HepG2 (cell line): ENCODE results near the gene GPR162. TPM values are rescaled to one million over a fixed set of nuclear protein-coding genes. Genes with fewer than 3 reads are reported as not detected.

Experiments used
- ATF7 ChIP-seq, 2 experiments: fragments of 450-650 bp in 1 of 2; sonication (generic) in 1 of 2; formaldehyde crosslinking in 1 of 2; IDR thresholded peaks; 2 replicates each; pipeline versions ENCODE4 v1.4.0 to v1.6.1; 2016 to 2020; ENCODE audit warnings: antibody characterized with exemption in 1 of 2, mild to moderate bottlenecking in 1 of 2, missing genetic modification reagents in 1 of 2
- CHD4 ChIP-seq: fragments of 200-600 bp; sonication (generic); IDR thresholded peaks from 2 replicates; pipeline ENCODE4 v1.7.0; 2017; ENCODE audit warnings: mild to moderate bottlenecking, low read length, borderline replicate concordance
- GATAD2A ChIP-seq: IDR thresholded peaks from 2 replicates; pipeline ENCODE4 v1.6.1; 2016
- HMG20A ChIP-seq: IDR thresholded peaks from 2 replicates; pipeline ENCODE4 v1.6.1; 2016; ENCODE audit warnings: borderline replicate concordance
- MED1 ChIP-seq: sonication (generic); formaldehyde crosslinking; IDR thresholded peaks from 2 replicates; pipeline ENCODE4 v1.4.0; 2020; ENCODE audit warnings: missing genetic modification reagents
- MXI1 ChIP-seq: IDR thresholded peaks from 3 replicates; pipeline ENCODE4 v1.6.1; 2012; ENCODE audit warnings: low read depth, low read length, inconsistent platforms, borderline replicate concordance
- NCOR1 ChIP-seq: fragments of 200-600 bp; sonication (generic); IDR thresholded peaks from 2 replicates; pipeline ENCODE4 v1.7.0; 2017; ENCODE audit warnings: antibody characterized with exemption, low read length, borderline replicate concordance
- NR2F6 ChIP-seq, 2 experiments: IDR thresholded peaks; 2 replicates each; pipeline ENCODE4 v1.6.1; 2016; ENCODE audit warnings: antibody characterized with exemption in 1 of 2, mild to moderate bottlenecking in 1 of 2
- POLR2G ChIP-seq: fragments of 200-400 bp; formaldehyde crosslinking; IDR thresholded peaks from 2 replicates; pipeline ENCODE4 v1.6.1; 2018; ENCODE audit warnings: mild to moderate bottlenecking, low read depth, low read length, moderate library complexity
- REPIN1 ChIP-seq: sonication (generic); formaldehyde crosslinking; IDR thresholded peaks from 2 replicates; pipeline ENCODE4 v1.8.0; 2022; ENCODE audit warnings: missing genetic modification reagents, low read depth, mild to moderate bottlenecking, borderline replicate concordance
- TFAP4 ChIP-seq: sonication (generic); IDR thresholded peaks from 2 replicates; pipeline ENCODE4 v1.6.1; 2016; ENCODE audit warnings: low read depth, borderline replicate concordance
- ZNF430 ChIP-seq: sonication (generic); formaldehyde crosslinking; IDR thresholded peaks from 2 replicates; pipeline ENCODE4 v1.9.0; 2021; ENCODE audit warnings: mild to moderate bottlenecking, missing genetic modification reagents
- ZNF558 ChIP-seq: sonication (generic); formaldehyde crosslinking; IDR thresholded peaks from 2 replicates; pipeline ENCODE4 v1.9.0; 2022; ENCODE audit warnings: mild to moderate bottlenecking, missing genetic modification reagents, borderline replicate concordance
- polyA plus RNA-seq, 8 experiments: library from polyadenylated mRNA; depleted of rRNA in 3 of 8; stranded (reverse) in 7 of 8; unstranded in 1 of 8; fragments of >200 nt; fragmentation: Illumina TruSeq in 4 of 8; extraction: Trizol in 4 of 8; gene quantifications; 2 replicates each; pipeline versions ENCODE4 v1.2.1 to v1.2.3, GENCODE V29; 2011 to 2016; ENCODE audit warnings: low read depth in 4 of 8, missing spikeins in 1 of 8, mixed read lengths in 1 of 8; ENCODE audit not compliant: insufficient read depth in 1 of 8
- total RNA-seq, 5 experiments: library from RNA; depleted of rRNA; stranded (reverse); fragments of >200 nt; fragmentation: Illumina TruSeq; extraction: Trizol; gene quantifications; 2 replicates each; pipeline ENCODE4 v1.2.3, GENCODE V29; 2016; ENCODE audit warnings: low read depth in 1 of 5
- TF ChIP-seq, protein P1 (sequence below), 2 experiments: fragments of 450-650 bp in 1 of 2; sonication (generic) in 1 of 2; formaldehyde crosslinking in 1 of 2; IDR thresholded peaks; 2 replicates each; pipeline versions ENCODE4 v1.6.1 to v1.8.0; 2016 to 2022; ENCODE audit warnings: antibody characterized with exemption in 1 of 2, mild to moderate bottlenecking in 1 of 2, missing genetic modification reagents in 1 of 2
- TF ChIP-seq, protein P2 (sequence below): sonication (generic); formaldehyde crosslinking; IDR thresholded peaks from 2 replicates; pipeline ENCODE4 v1.5.1; 2020; ENCODE audit warnings: missing genetic modification reagents, mild to moderate bottlenecking, borderline replicate concordance

GPR162 gene
- total and polyA plus RNA-seq, 2 of the 13 experiments (the other 11 are each of a cell fraction or from before 2014, with no cell fraction given) = 0.08 TPM; not detected in 1

DNA sequence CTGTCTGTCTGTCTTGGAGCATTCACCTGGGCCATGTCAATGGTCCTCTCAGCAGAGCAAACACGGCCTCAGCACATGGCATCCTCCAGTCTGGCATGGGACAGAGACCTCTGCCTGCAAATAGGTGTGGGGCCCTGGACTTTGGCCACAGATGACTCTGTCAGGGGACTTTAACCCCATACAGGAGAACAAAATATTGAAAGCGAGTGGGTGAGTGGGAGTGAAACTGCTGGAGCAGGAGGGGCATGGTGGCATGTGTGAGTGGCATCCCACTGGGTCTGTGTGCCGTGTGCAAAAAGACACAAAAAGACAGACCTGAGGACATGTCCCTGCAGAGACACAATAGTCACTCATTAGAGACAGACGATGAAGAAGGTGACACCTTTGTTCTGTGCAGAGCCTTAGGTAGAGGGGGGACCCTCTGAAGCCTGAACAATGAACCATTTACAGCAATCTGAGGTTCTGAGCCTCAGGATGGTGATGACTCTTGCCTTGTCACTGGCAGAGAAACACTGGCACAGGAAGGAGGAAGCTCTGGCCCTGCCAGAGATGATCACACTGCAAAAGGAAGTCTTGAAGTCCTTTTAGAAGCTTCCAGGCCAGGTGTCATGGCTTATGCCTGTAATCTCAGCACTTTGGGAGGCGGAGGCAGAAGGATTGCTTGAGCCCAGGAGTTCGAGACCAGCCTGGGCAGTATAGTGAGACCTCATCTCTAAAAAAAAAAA is 41.8 kb upstream of the GPR162 start (continued):
- TF ChIP-seq ATF7 (IDR thresholded peaks at IDR 0.05) = no peak
- no peak for TF ChIP-seq ATF7 (CRISPR knock-in tag; IDR thresholded peaks at IDR 0.05)
- TF ChIP-seq ZNF430 (CRISPR knock-in tag) = 0 out of 2 replicates have a peak, but pooled peaks have one; percentile 18
- no peak for TF ChIP-seq HMG20A (CRISPR knock-in tag)
- peak; percentile 22; the same call in 1 of the 2 replicates for TF ChIP-seq MED1 (CRISPR knock-in tag)
- TF ChIP-seq ZNF558 (CRISPR knock-in tag) = no peak
- TF ChIP-seq CHD4 = 0 out of 2 replicates have a peak, but pooled peaks have one; percentile 8
- TF ChIP-seq, protein P1, sequence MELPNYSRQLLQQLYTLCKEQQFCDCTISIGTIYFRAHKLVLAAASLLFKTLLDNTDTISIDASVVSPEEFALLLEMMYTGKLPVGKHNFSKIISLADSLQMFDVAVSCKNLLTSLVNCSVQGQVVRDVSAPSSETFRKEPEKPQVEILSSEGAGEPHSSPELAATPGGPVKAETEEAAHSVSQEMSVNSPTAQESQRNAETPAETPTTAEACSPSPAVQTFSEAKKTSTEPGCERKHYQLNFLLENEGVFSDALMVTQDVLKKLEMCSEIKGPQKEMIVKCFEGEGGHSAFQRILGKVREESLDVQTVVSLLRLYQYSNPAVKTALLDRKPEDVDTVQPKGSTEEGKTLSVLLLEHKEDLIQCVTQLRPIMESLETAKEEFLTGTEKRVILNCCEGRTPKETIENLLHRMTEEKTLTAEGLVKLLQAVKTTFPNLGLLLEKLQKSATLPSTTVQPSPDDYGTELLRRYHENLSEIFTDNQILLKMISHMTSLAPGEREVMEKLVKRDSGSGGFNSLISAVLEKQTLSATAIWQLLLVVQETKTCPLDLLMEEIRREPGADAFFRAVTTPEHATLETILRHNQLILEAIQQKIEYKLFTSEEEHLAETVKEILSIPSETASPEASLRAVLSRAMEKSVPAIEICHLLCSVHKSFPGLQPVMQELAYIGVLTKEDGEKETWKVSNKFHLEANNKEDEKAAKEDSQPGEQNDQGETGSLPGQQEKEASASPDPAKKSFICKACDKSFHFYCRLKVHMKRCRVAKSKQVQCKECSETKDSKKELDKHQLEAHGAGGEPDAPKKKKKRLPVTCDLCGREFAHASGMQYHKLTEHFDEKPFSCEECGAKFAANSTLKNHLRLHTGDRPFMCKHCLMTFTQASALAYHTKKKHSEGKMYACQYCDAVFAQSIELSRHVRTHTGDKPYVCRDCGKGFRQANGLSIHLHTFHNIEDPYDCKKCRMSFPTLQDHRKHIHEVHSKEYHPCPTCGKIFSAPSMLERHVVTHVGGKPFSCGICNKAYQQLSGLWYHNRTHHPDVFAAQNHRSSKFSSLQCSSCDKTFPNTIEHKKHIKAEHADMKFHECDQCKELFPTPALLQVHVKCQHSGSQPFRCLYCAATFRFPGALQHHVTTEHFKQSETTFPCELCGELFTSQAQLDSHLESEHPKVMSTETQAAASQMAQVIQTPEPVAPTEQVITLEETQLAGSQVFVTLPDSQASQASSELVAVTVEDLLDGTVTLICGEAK (IDR thresholded peaks at IDR 0.05) = no peak
- TF ChIP-seq, protein P1 (CRISPR knock-in tag; IDR thresholded peaks at IDR 0.05) = peak; percentile 57; the same call in 1 of the 2 replicates
- TF ChIP-seq GATAD2A (CRISPR knock-in tag) = peak; percentile 38; the same call in 1 of the 2 replicates
- TF ChIP-seq POLR2G = no peak
- TF ChIP-seq NR2F6 (IDR thresholded peaks at IDR 0.05) = no peak
- TF ChIP-seq NR2F6 (CRISPR knock-in tag; IDR thresholded peaks at IDR 0.05) = peak; percentile 32; the same call in 1 of the 2 replicates
- TF ChIP-seq MXI1 = peak; percentile 55; the same call in 1 of the 3 replicates
- no peak for TF ChIP-seq TFAP4
- TF ChIP-seq REPIN1 (CRISPR knock-in tag) = 0 out of 2 replicates have a peak, but pooled peaks have one; percentile 36
- peak; percentile 20; the same call in 1 of the 2 replicates for TF ChIP-seq NCOR1
- TF ChIP-seq, protein P2, sequence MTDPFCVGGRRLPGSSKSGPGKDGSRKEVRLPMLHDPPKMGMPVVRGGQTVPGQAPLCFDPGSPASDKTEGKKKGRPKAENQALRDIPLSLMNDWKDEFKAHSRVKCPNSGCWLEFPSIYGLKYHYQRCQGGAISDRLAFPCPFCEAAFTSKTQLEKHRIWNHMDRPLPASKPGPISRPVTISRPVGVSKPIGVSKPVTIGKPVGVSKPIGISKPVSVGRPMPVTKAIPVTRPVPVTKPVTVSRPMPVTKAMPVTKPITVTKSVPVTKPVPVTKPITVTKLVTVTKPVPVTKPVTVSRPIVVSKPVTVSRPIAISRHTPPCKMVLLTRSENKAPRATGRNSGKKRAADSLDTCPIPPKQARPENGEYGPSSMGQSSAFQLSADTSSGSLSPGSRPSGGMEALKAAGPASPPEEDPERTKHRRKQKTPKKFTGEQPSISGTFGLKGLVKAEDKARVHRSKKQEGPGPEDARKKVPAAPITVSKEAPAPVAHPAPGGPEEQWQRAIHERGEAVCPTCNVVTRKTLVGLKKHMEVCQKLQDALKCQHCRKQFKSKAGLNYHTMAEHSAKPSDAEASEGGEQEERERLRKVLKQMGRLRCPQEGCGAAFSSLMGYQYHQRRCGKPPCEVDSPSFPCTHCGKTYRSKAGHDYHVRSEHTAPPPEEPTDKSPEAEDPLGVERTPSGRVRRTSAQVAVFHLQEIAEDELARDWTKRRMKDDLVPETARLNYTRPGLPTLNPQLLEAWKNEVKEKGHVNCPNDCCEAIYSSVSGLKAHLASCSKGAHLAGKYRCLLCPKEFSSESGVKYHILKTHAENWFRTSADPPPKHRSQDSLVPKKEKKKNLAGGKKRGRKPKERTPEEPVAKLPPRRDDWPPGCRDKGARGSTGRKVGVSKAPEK = no peak
